Activated B cell treated with CpG ODN at 0.5 μM for 24 hours (primary cell): ENCODE measurements around the gene CLASP1. TPM values are rescaled to one million over a fixed set of nuclear protein-coding genes. Genes with fewer than 3 reads are reported as not detected.

Experiments
- ATAC-seq: fragments of 200-7000 bp; cut with Tn5 transposase; one replicate; pipeline ENCODE4 v1.10.0; 2021; ENCODE audit warnings: low read depth, mild to moderate bottlenecking, moderate library complexity
- CTCF ChIA-PET: fragments of 350-600 bp; sonication (Branson Sonifier 250); formaldehyde crosslinking; loops from one replicate; lab custom pipeline; 2021; ENCODE audit warnings: antibody characterized with exemption; lab: Charles Lee
- POLR2A ChIA-PET: fragments of 350-600 bp; sonication (Branson Sonifier 250); formaldehyde crosslinking; loops from one replicate; lab custom pipeline; 2021; ENCODE audit warnings: antibody characterized with exemption; lab: Charles Lee
- DNase-seq: peaks from one replicate; pipeline ENCODE4 v3.0.0; 2022
- H3K27ac Mint-ChIP-seq: one replicate; pipeline ENCODE4 v1.8.0; 2020; ENCODE audit warnings: mixed read lengths
- H3K27me3 Mint-ChIP-seq: one replicate; pipeline ENCODE4 v1.8.0; 2021; ENCODE audit warnings: mixed read lengths
- H3K36me3 Mint-ChIP-seq: one replicate; pipeline ENCODE4 v1.8.0; 2021; ENCODE audit warnings: low read depth, mixed read lengths
- H3K4me1 Mint-ChIP-seq: one replicate; pipeline ENCODE4 v1.8.0; 2021; ENCODE audit warnings: mixed read lengths
- H3K4me3 Mint-ChIP-seq: one replicate; pipeline ENCODE4 v1.8.0; 2020; ENCODE audit warnings: mild to moderate bottlenecking, mixed read lengths
- H3K9me3 Mint-ChIP-seq: one replicate; pipeline ENCODE4 v1.8.0; 2020; ENCODE audit warnings: mixed read lengths
- CTCF ChIP-seq: fragments of 200-600 bp; IDR thresholded peaks from one replicate; pipeline ENCODE4 v1.8.0; 2022; ENCODE audit warnings: antibody characterized with exemption, mild to moderate bottlenecking
- intact Hi-C: fragments of 100-400 bp; cut with micrococcal nuclease; formaldehyde crosslinking; loops from one replicate; pipeline ENCODE4 v1.15.1; 2024
- total RNA-seq: library from RNA; stranded (reverse); gene quantifications from 2 replicates; pipeline ENCODE4 v1.2.3, GENCODE V29; 2022

The CLASP1 gene
- total RNA-seq, 1 donor from 2014 or later = 65.0 TPM

GRCh38 chr2:121297217-121297830 lies 351.9 kb downstream of the CLASP1 start:
- DNase-seq (no peak), ATAC-seq (no peak)
- no peak overlapping the region for H3K27ac Mint-ChIP-seq
- peaks cover 4% of the 10 kb centered on the region for H3K27me3 Mint-ChIP-seq
- H3K36me3 Mint-ChIP-seq = no peaks in the 10 kb centered on the region
- POLR2A ChIA-PET = no interaction called here
- H3K4me1 Mint-ChIP-seq = no peaks in the 10 kb centered on the region
- intact Hi-C loops = no loop called here
- H3K4me3 Mint-ChIP-seq = no peak overlapping the region
- TF ChIP-seq CTCF = no peak
- CTCF ChIA-PET = no interaction called here
- H3K9me3 Mint-ChIP-seq = no peaks in the 10 kb centered on the region

GRCh38 chr2:121295911-121296650 lies 353.2 kb downstream of the CLASP1 start:
- ATAC-seq = no peak
- peaks cover 3% of the 10 kb centered on the region for H3K27me3 Mint-ChIP-seq
- H3K9me3 Mint-ChIP-seq = no peaks in the 10 kb centered on the region
- intact Hi-C loops = no loop called here
- ChIA-PET CTCF (no interaction called here), POLR2A (no interaction called here)
- no peaks in the 10 kb centered on the region for H3K36me3 Mint-ChIP-seq
- H3K27ac Mint-ChIP-seq = no peak overlapping the region
- no peaks in the 10 kb centered on the region for H3K4me1 Mint-ChIP-seq
- no peak for TF ChIP-seq CTCF
- no peak overlapping the region for H3K4me3 Mint-ChIP-seq
- DNase-seq = no peak

GRCh38 chr2:121294881-121295840 lies 354.1 kb downstream of the CLASP1 start:
- no peak overlapping the region for H3K27ac Mint-ChIP-seq
- no peak for TF ChIP-seq CTCF
- ATAC-seq (no peak), DNase-seq (no peak)
- ChIA-PET POLR2A (no interaction called here), CTCF (interaction anchor here (0.6 kb wide), 1 partner anchor 1713 kb away, joined by 4 read pairs; no protein-coding TSS in a partner anchor)
- H3K4me3 Mint-ChIP-seq = no peak overlapping the region
- H3K9me3 Mint-ChIP-seq = no peaks in the 10 kb centered on the region
- H3K4me1 Mint-ChIP-seq = no peaks in the 10 kb centered on the region
- intact Hi-C loops = no loop called here
- H3K27me3 Mint-ChIP-seq = no peaks in the 10 kb centered on the region
- no peaks in the 10 kb centered on the region for H3K36me3 Mint-ChIP-seq

GRCh38 chr2:121293450-121294325 lies 355.6 kb downstream of the CLASP1 start:
- DNase-seq (no peak), ATAC-seq (no peak)
- CTCF ChIA-PET = no interaction called here
- Mint-ChIP-seq H3K4me1 (no peaks in the 10 kb centered on the region), H3K9me3 (no peaks in the 10 kb centered on the region), H3K4me3 (no peak overlapping the region), H3K36me3 (no peaks in the 10 kb centered on the region), H3K27ac (no peak overlapping the region), H3K27me3 (no peaks in the 10 kb centered on the region)
- no peak for TF ChIP-seq CTCF
- intact Hi-C loops = no loop called here
- POLR2A ChIA-PET = no interaction called here
